ENCODE measurements around the gene UGT1A6. TPM values are rescaled to one million over a fixed set of nuclear protein-coding genes. Genes with fewer than 3 reads are reported as not detected.
A peak's percentile ranks its signal among the peaks of the same experiment; 100 is the strongest.

Gene UGT1A6
- total RNA-seq, 1 experiment from 2014 or later = not detected

DNA sequence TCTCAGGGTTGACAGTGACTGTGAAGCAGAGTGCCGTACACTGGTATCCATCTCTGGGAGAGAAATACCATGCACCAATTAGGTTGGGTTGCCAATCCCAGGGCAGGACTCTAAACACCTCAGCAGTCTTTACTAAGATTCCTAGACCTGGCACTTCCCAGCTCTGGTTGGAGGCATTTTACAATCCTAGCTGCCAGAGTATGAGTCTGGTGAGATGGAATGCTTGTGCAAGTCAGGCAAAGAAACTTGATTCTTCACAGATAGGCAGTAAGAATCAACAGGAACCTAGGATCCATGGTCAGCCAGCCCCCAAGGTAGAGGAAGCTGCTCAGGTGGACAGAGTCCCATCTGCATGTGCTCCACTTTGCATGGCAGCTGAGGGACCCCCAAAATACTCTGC lies 14.0 kb downstream of the UGT1A6 start:
- POLR2A ChIA-PET = no interaction called here
- CTCF ChIA-PET = no interaction called here
- no peak for ATAC-seq
- Mint-ChIP-seq H3K27me3 (ENCODE audit: low read depth) (no peaks in the 10 kb centered on the region; the same call in 1 of the 2 replicates), H3K27ac (no peak overlapping the region), H3K4me3 (no peak overlapping the region), H3K36me3 (no peaks in the 10 kb centered on the region), H3K4me1 (peaks cover 4% of the 10 kb centered on the region; the same call in 1 of the 2 replicates), H3K9me3 (no peaks in the 10 kb centered on the region; the same call in 1 of the 2 replicates)
- TF ChIP-seq, protein P1, sequence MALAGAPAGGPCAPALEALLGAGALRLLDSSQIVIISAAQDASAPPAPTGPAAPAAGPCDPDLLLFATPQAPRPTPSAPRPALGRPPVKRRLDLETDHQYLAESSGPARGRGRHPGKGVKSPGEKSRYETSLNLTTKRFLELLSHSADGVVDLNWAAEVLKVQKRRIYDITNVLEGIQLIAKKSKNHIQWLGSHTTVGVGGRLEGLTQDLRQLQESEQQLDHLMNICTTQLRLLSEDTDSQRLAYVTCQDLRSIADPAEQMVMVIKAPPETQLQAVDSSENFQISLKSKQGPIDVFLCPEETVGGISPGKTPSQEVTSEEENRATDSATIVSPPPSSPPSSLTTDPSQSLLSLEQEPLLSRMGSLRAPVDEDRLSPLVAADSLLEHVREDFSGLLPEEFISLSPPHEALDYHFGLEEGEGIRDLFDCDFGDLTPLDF (CRISPR knock-in tag; IDR thresholded peaks at IDR 0.05) = no peak
- TF ChIP-seq JUN (CRISPR knock-in tag; IDR thresholded peaks at IDR 0.05) = no peak
- no peak for TF ChIP-seq ATF1 (CRISPR knock-in tag; IDR thresholded peaks at IDR 0.05)
- TF ChIP-seq, protein P2, sequence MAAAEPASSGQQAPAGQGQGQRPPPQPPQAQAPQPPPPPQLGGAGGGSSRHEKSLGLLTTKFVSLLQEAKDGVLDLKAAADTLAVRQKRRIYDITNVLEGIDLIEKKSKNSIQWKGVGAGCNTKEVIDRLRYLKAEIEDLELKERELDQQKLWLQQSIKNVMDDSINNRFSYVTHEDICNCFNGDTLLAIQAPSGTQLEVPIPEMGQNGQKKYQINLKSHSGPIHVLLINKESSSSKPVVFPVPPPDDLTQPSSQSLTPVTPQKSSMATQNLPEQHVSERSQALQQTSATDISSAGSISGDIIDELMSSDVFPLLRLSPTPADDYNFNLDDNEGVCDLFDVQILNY (CRISPR knock-in tag; IDR thresholded peaks at IDR 0.05) = no peak
- TF ChIP-seq FOXP1 (CRISPR knock-in tag; IDR thresholded peaks at IDR 0.05; ENCODE audit: borderline replicate concordance) = no peak
- DNase-seq (ENCODE audit: low spot score) = no peak

DNA sequence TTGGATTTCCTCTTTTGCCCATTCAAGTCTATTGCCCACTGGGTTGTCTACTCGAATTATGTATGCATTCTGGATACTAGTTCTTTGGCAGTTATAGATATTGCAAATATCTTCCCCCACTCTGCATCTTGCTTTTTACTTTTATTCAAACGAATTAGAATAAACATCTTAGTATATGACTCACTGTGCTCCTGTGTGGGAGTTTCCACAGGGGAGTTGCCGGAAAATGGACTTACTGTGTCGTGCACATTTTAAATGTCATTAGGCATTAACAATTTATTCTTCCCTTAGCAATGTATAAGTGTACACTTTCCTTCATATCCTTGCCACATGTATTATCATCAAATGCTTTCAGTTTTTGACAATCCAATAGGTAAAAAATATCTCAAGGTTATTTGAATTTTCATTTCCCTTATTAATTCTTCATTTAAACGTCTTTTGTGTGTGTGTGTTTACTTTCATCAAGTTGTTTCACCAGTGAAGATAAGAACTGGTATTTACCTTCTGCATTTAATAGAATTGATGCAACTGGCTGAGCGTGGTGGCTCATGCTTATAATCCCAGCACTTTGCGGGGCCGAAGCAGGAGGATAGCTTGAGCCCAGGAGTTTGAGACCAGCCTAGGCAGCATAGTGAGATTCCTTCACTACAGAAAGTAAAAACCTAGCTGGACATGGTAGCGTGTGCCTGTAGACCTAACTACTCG lies 15.4 kb downstream of the UGT1A6 start:
- DNase-seq (ENCODE audit: low spot score) = no peak
- Mint-ChIP-seq H3K4me1 (peaks cover 4% of the 10 kb centered on the region; the same call in 1 of the 2 replicates), H3K9me3 (no peaks in the 10 kb centered on the region; the same call in 1 of the 2 replicates), H3K4me3 (no peak overlapping the region), H3K27me3 (ENCODE audit: low read depth) (no peaks in the 10 kb centered on the region; the same call in 1 of the 2 replicates), H3K27ac (no peak overlapping the region), H3K36me3 (no peaks in the 10 kb centered on the region)
- ATAC-seq = no peak
- TF ChIP-seq GTF2I (CRISPR knock-in tag; conservative IDR thresholded peaks at IDR 0.05) (no peak), SMAD3 (CRISPR knock-in tag; IDR thresholded peaks at IDR 0.05; ENCODE audit: borderline replicate concordance) (no peak), CREB1 (CRISPR knock-in tag; IDR thresholded peaks at IDR 0.05) (no peak), TP53 (CRISPR knock-in tag; IDR thresholded peaks at IDR 0.05) (no peak), EMX1 (CRISPR knock-in tag; IDR thresholded peaks at IDR 0.05) (no peak), MXD4 (CRISPR knock-in tag; IDR thresholded peaks at IDR 0.05; ENCODE audit: borderline replicate concordance) (no peak), SOX15 (CRISPR knock-in tag; IDR thresholded peaks at IDR 0.05) (no peak), ZNF121 (CRISPR knock-in tag; IDR thresholded peaks at IDR 0.05) (no peak), SMAD4 (CRISPR knock-in tag; IDR thresholded peaks at IDR 0.05) (no peak)
- TF ChIP-seq, protein P1 (CRISPR knock-in tag; IDR thresholded peaks at IDR 0.05) = no peak
- TF ChIP-seq, protein P3, sequence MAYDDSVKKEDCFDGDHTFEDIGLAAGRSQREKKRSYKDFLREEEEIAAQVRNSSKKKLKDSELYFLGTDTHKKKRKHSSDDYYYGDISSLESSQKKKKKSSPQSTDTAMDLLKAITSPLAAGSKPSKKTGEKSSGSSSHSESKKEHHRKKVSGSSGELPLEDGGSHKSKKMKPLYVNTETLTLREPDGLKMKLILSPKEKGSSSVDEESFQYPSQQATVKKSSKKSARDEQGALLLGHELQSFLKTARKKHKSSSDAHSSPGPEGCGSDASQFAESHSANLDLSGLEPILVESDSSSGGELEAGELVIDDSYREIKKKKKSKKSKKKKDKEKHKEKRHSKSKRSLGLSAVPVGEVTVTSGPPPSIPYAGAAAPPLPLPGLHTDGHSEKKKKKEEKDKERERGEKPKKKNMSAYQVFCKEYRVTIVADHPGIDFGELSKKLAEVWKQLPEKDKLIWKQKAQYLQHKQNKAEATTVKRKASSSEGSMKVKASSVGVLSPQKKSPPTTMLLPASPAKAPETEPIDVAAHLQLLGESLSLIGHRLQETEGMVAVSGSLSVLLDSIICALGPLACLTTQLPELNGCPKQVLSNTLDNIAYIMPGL (CRISPR knock-in tag; IDR thresholded peaks at IDR 0.05) = no peak
- TF ChIP-seq, protein P4, sequence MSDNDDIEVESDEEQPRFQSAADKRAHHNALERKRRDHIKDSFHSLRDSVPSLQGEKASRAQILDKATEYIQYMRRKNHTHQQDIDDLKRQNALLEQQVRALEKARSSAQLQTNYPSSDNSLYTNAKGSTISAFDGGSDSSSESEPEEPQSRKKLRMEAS (CRISPR knock-in tag; IDR thresholded peaks at IDR 0.05) = no peak
- CTCF ChIA-PET = no interaction called here
- POLR2A ChIA-PET = no interaction called here

DNA sequence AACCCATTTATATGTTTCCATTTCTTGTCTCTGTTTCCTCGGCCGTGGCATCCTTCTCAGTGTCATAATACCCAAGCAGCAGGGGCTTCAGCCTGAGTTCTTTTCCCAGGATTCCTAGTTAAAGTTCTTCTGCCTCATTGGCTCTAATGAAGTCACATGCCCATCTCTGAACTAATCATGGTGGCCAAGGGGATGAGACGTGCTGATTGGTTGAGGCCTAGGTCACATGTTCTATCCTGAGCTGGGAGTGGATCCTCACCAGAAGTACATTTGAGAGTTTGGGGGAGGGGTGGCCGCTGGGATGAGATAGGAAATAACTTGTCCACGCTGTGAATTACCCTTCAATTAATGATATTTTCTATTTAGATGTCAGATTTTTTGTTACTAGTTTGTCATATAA lies 16.3 kb downstream of the UGT1A6 start:
- Mint-ChIP-seq H3K36me3 (no peaks in the 10 kb centered on the region), H3K9me3 (no peaks in the 10 kb centered on the region; the same call in 1 of the 2 replicates), H3K4me1 (peaks cover 4% of the 10 kb centered on the region; the same call in 1 of the 2 replicates), H3K27me3 (ENCODE audit: low read depth) (no peaks in the 10 kb centered on the region; the same call in 1 of the 2 replicates), H3K4me3 (no peak overlapping the region), H3K27ac (no peak overlapping the region)
- ChIA-PET POLR2A (no interaction called here), CTCF (no interaction called here)
- TF ChIP-seq MYBL2 (CRISPR knock-in tag; IDR thresholded peaks at IDR 0.05) = no peak
- no peak for TF ChIP-seq ZNF671 (CRISPR knock-in tag; IDR thresholded peaks at IDR 0.05)
- no peak for TF ChIP-seq ZNF121 (CRISPR knock-in tag; IDR thresholded peaks at IDR 0.05)
- TF ChIP-seq, protein P5, sequence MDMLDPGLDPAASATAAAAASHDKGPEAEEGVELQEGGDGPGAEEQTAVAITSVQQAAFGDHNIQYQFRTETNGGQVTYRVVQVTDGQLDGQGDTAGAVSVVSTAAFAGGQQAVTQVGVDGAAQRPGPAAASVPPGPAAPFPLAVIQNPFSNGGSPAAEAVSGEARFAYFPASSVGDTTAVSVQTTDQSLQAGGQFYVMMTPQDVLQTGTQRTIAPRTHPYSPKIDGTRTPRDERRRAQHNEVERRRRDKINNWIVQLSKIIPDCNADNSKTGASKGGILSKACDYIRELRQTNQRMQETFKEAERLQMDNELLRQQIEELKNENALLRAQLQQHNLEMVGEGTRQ (CRISPR knock-in tag; IDR thresholded peaks at IDR 0.05) = peak; percentile 60; the same call in 1 of the 2 replicates
- TF ChIP-seq ZBTB21 (CRISPR knock-in tag; IDR thresholded peaks at IDR 0.05; ENCODE audit: borderline replicate concordance) = no peak
- ATAC-seq = no peak
- DNase-seq (ENCODE audit: low spot score) = no peak
